Measurements from ENCODE around the gene BTBD9. TPM values are rescaled to one million over a fixed set of nuclear protein-coding genes. Genes with fewer than 3 reads are reported as not detected.
"Not testable (repeated sequence)": the region's sequence is repeated elsewhere in the genome, so short reads cannot be mapped to it uniquely, and the experiment has no call there.

BTBD9 gene
- total RNA-seq, 1 experiment from 2014 or later: 8.9 TPM

DNA sequence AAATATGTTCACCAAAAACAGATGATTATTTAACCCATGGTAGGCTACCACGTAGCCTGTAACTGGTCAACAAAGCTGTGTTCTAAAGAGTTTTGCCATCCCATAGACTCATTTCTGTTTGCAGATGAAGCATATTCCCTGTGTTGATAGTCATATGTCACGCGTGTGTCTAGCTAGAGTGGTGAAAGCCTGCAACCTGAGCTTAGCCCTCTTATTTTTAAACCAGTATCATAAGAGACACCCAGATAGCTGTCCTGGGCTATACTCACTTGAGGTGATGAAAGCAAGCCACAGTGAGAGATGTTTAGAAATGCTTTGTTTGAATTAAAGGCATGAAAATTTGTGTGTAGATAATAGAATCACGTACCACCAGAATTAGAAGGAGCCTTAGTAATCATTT, 512.4 kb downstream of the BTBD9 start:
- Mint-ChIP-seq H3K36me3 (ENCODE audit: insufficient read depth in 1 of 3, low read depth in 3 of 3) (peaks cover 12 to 32% (median 12%) of the 10 kb centered on the region in 3 experiments), H3K4me1 (peaks cover 7 to 12% of the 10 kb centered on the region in 2 experiments), H3K9me3 (peaks cover 3 to 10% of the 10 kb centered on the region in 2 experiments; a peak in 3 of 5 replicates), H3K27me3 (ENCODE audit: low read depth) (no peaks in the 10 kb centered on the region), H3K27ac (no peak overlapping the region), H3K4me3 (no peak overlapping the region)
- H2BK15ac ChIP-seq (ENCODE audit: low read depth, low read length): no peak overlapping the region
- no peak overlapping the region for H4K8ac ChIP-seq (replicated peaks; ENCODE audit: insufficient read length, low read depth, low read length)
- no peak overlapping the region for H4K91ac ChIP-seq (ENCODE audit: insufficient read length, low read depth, low read length)
- H3K9me3 ChIP-seq (ENCODE audit: control insufficient read depth, low read depth, low read length): no peaks in the 10 kb centered on the region
- no peak overlapping the region for H3K18ac ChIP-seq (ENCODE audit: insufficient read length, low read depth, low read length)
- no peak overlapping the region for H3K56ac ChIP-seq (ENCODE audit: insufficient read length, low read depth, low read length)
- no peak overlapping the region for H3K14ac ChIP-seq (ENCODE audit: insufficient read depth, low read length)
- no peak overlapping the region for H2BK20ac ChIP-seq (ENCODE audit: low read depth, low read length, poor library complexity, severe bottlenecking)
- H3K27me3 ChIP-seq (ENCODE audit: insufficient read depth, low read length): no peaks in the 10 kb centered on the region
- no CpG with 5 or more reads among the region's 4 CpGs for WGBS (ENCODE audit: extremely low coverage, insufficient read length, low lambda C conversion rate)
- H2BK12ac ChIP-seq (ENCODE audit: insufficient read length, low read depth, low read length): no peak overlapping the region
- H3K4me2 ChIP-seq (ENCODE audit: insufficient read depth, insufficient read length, low read length): no peak overlapping the region
- DNase-seq: no peak
- TF ChIP-seq, protein P1, sequence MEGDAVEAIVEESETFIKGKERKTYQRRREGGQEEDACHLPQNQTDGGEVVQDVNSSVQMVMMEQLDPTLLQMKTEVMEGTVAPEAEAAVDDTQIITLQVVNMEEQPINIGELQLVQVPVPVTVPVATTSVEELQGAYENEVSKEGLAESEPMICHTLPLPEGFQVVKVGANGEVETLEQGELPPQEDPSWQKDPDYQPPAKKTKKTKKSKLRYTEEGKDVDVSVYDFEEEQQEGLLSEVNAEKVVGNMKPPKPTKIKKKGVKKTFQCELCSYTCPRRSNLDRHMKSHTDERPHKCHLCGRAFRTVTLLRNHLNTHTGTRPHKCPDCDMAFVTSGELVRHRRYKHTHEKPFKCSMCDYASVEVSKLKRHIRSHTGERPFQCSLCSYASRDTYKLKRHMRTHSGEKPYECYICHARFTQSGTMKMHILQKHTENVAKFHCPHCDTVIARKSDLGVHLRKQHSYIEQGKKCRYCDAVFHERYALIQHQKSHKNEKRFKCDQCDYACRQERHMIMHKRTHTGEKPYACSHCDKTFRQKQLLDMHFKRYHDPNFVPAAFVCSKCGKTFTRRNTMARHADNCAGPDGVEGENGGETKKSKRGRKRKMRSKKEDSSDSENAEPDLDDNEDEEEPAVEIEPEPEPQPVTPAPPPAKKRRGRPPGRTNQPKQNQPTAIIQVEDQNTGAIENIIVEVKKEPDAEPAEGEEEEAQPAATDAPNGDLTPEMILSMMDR (conservative IDR thresholded peaks at IDR 0.05): no peak
- no peaks in the 10 kb centered on the region for H3K23me2 ChIP-seq (ENCODE audit: insufficient read length, low read depth, low read length, poor library complexity, severe bottlenecking)
- H3K79me1 ChIP-seq (ENCODE audit: insufficient read depth, low read depth, low read length, poor library complexity, severe bottlenecking): peaks cover 3% of the 10 kb centered on the region
- no peaks in the 10 kb centered on the region for H4K20me1 ChIP-seq (ENCODE audit: control insufficient read depth, insufficient read depth, insufficient read length)
- no peaks in the 10 kb centered on the region for H3K4me1 ChIP-seq (ENCODE audit: insufficient read depth, low read length)
- no peak overlapping the region for H4K5ac ChIP-seq (ENCODE audit: insufficient read length, low read depth, low read length)
- H2AK5ac ChIP-seq (ENCODE audit: insufficient read length, low read length): no peak overlapping the region
- H3K9ac ChIP-seq (ENCODE audit: extremely low read depth, insufficient read length, low read length): no peak overlapping the region
- H3T11ph ChIP-seq (ENCODE audit: low read length): no peak overlapping the region
- no peak overlapping the region for H2BK5ac ChIP-seq (ENCODE audit: insufficient read length, low read length)
- H3K27ac ChIP-seq (ENCODE audit: insufficient read length, low read depth, low read length): no peak overlapping the region
- no peak overlapping the region for H3K23ac ChIP-seq (ENCODE audit: insufficient read length, low read depth, low read length)
- no peak overlapping the region for H3K4ac ChIP-seq (ENCODE audit: low read depth, low read length)
- no peak overlapping the region for H2AFZ ChIP-seq (ENCODE audit: low read length)
- no peak overlapping the region for H2BK120ac ChIP-seq (ENCODE audit: low read depth, low read length, poor library complexity, severe bottlenecking)
- H3K79me2 ChIP-seq (ENCODE audit: insufficient read depth, low read length): no peaks in the 10 kb centered on the region

DNA sequence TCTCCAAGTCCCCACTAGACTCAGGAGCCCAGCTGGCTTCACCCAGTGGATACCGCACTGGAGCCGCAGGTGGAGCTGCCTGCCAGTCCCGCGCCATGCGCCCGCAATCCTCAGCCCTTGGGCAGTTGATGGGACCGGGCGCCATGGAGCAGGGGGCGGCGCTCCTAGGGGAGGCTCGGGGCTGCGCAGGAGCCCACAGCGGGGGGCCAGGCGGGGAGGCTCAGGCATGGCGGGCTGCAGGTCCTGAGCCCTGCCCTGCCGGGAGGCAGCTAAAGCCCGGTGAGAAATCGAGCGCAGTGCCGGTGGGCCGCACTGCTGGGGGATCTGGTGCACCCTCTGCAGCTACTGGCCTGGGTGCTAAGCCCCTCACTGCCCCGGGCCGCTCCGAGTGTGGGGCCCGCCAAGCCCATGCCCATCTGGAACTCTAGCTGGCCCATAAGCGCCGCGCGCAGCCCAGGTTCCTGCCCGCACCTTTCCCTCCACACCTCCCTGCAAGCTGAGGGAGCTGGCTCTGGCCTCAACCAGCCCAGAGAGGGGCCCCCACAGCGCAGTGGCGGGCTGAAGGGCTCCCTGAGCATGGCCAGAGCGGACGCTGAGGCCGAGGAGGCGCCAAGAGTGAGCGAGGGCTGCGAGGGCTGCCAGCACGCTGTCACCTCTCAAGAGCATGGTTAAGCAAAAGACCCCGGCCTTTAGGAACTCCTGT, 515.4 kb downstream of the BTBD9 start:
- not testable (repeated sequence) for H3K18ac ChIP-seq (ENCODE audit: insufficient read length, low read depth, low read length); H3K23me2 ChIP-seq (ENCODE audit: insufficient read length, low read depth, low read length, poor library complexity, severe bottlenecking); H2BK20ac ChIP-seq (ENCODE audit: low read depth, low read length, poor library complexity, severe bottlenecking); H3K4ac ChIP-seq (ENCODE audit: low read depth, low read length); H3K27me3 ChIP-seq (ENCODE audit: insufficient read depth, low read length); H2BK12ac ChIP-seq (ENCODE audit: insufficient read length, low read depth, low read length); H2AK5ac ChIP-seq (ENCODE audit: insufficient read length, low read length); H3K4me2 ChIP-seq (ENCODE audit: insufficient read depth, insufficient read length, low read length); H3K27ac Mint-ChIP-seq; H3K56ac ChIP-seq (ENCODE audit: insufficient read length, low read depth, low read length); H4K91ac ChIP-seq (ENCODE audit: insufficient read length, low read depth, low read length); H4K20me1 ChIP-seq (ENCODE audit: control insufficient read depth, insufficient read depth, insufficient read length); H3K4me3 Mint-ChIP-seq; H3K9me3 Mint-ChIP-seq; H4K8ac ChIP-seq (replicated peaks; ENCODE audit: insufficient read length, low read depth, low read length); H2BK5ac ChIP-seq (ENCODE audit: insufficient read length, low read length); H2BK120ac ChIP-seq (ENCODE audit: low read depth, low read length, poor library complexity, severe bottlenecking); DNase-seq; H3K27ac ChIP-seq (ENCODE audit: insufficient read length, low read depth, low read length); H3K14ac ChIP-seq (ENCODE audit: insufficient read depth, low read length); H2AFZ ChIP-seq (ENCODE audit: low read length); H3K23ac ChIP-seq (ENCODE audit: insufficient read length, low read depth, low read length); H4K5ac ChIP-seq (ENCODE audit: insufficient read length, low read depth, low read length); H3K9ac ChIP-seq (ENCODE audit: extremely low read depth, insufficient read length, low read length); H3K27me3 Mint-ChIP-seq (ENCODE audit: low read depth); H3T11ph ChIP-seq (ENCODE audit: low read length); H3K4me1 ChIP-seq (ENCODE audit: insufficient read depth, low read length); H2BK15ac ChIP-seq (ENCODE audit: low read depth, low read length); H3K79me1 ChIP-seq (ENCODE audit: insufficient read depth, low read depth, low read length, poor library complexity, severe bottlenecking); H3K79me2 ChIP-seq (ENCODE audit: insufficient read depth, low read length); H3K9me3 ChIP-seq (ENCODE audit: control insufficient read depth, low read depth, low read length)
- no CpG with 5 or more reads among the region's 40 CpGs for WGBS (ENCODE audit: extremely low coverage, insufficient read length, low lambda C conversion rate)
- Mint-ChIP-seq H3K36me3 (ENCODE audit: insufficient read depth in 1 of 3, low read depth in 3 of 3) (peaks cover 14 to 21% (median 16%) of the 10 kb centered on the region in 3 experiments), H3K4me1 (peaks cover 8 to 15% of the 10 kb centered on the region in 2 experiments)

Measured in H9 (cell line).